Activated CD8-positive, alpha-beta memory T cell treated with anti-CD3 and anti-CD28 coated beads, Interleukin-2, amount 50 U/mL, for 24 hours (primary cell): ENCODE results near the gene TTC9.
"Not testable (repeated sequence)": the region's sequence is repeated elsewhere in the genome, so short reads cannot be mapped to it uniquely, and the experiment has no call there.

Source experiments
- DNase-seq: peaks from one replicate; pipeline ENCODE4 v3.0.0-alpha.2; 2020; ENCODE audit errors: extremely low read depth

Gene TTC9

GRCh38 chr14:70680748-70681147 lies 39.0 kb downstream of the TTC9 start:
- no peak for DNase-seq

GRCh38 chr14:70683983-70684382 lies 42.3 kb downstream of the TTC9 start:
- no peak for DNase-seq

GRCh38 chr14:70685474-70686197 lies 43.9 kb downstream of the TTC9 start:
- DNase-seq: no peak

- DNase-seq: no peak
Observed at GRCh38 chr14:70692210-70692609, 50.5 kb downstream of the TTC9 start.

GRCh38 chr14:70696026-70696425 lies 54.3 kb downstream of the TTC9 start:
- DNase-seq: no peak

- no peak for DNase-seq
Observed at GRCh38 chr14:70697701-70698100, 56.0 kb downstream of the TTC9 start.

- no peak for DNase-seq
Observed at GRCh38 chr14:70698288-70698687, 56.6 kb downstream of the TTC9 start.

- DNase-seq: no peak
Observed at GRCh38 chr14:70699646-70700045, 57.9 kb downstream of the TTC9 start.

- no peak for DNase-seq
Observed at GRCh38 chr14:70700955-70701585, 59.4 kb downstream of the TTC9 start.

- no peak for DNase-seq
Observed at GRCh38 chr14:70701610-70702009, 59.9 kb downstream of the TTC9 start.

- no peak for DNase-seq
Observed at GRCh38 chr14:70702161-70702560, 60.4 kb downstream of the TTC9 start.

- DNase-seq: not testable (repeated sequence)
Observed at GRCh38 chr14:70703621-70704168, 62.0 kb downstream of the TTC9 start.

- no peak for DNase-seq
Observed at GRCh38 chr14:70704960-70705359, 63.2 kb downstream of the TTC9 start.

GRCh38 chr14:70706177-70706576 lies 64.5 kb downstream of the TTC9 start:
- no peak for DNase-seq

GRCh38 chr14:70707138-70708038 lies 65.7 kb downstream of the TTC9 start:
- no peak for DNase-seq

- DNase-seq: no peak
Observed at GRCh38 chr14:70708717-70709570, 67.2 kb downstream of the TTC9 start.

- no peak for DNase-seq
Observed at GRCh38 chr14:70709726-70710382, 68.1 kb downstream of the TTC9 start.

- no peak for DNase-seq
Observed at GRCh38 chr14:70711451-70711850, 69.7 kb downstream of the TTC9 start.

GRCh38 chr14:70713096-70713495 lies 71.4 kb downstream of the TTC9 start:
- DNase-seq: no peak

- no peak for DNase-seq
Observed at GRCh38 chr14:70713511-70713916, 71.8 kb downstream of the TTC9 start.

- peak; percentile 4 for DNase-seq
Observed at GRCh38 chr14:70714055-70714550, 72.4 kb downstream of the TTC9 start.
